SK-N-SH (cell line): ENCODE data around the gene OSBPL5.

Experiments used
- CTCF ChIP-seq: fragments of 200-600 bp; sonication (generic); IDR thresholded peaks from 2 replicates; pipeline ENCODE4 v1.6.1; 2017; ENCODE audit warnings: antibody characterized with exemption, mild to moderate bottlenecking, moderate library complexity
- EP300 ChIP-seq, 2 experiments: IDR thresholded peaks; 2 replicates each; pipeline versions ENCODE4 v1.4.0 to v1.6.1; 2012; ENCODE audit warnings: borderline replicate concordance in 1 of 2, low read depth in 1 of 2, low read length in 1 of 2
- EZH2phosphoT487 ChIP-seq: fragments of 200-600 bp; sonication (generic); IDR thresholded peaks from 2 replicates; pipeline ENCODE4 v1.6.1; 2017; ENCODE audit warnings: low read depth, mixed run types, mild to moderate bottlenecking, antibody characterized with exemption, moderate library complexity, borderline replicate concordance
- FOSL2 ChIP-seq: IDR thresholded peaks from 2 replicates; pipeline ENCODE4 v1.4.0; 2012; ENCODE audit warnings: low read depth, mild to moderate bottlenecking, moderate library complexity, borderline replicate concordance
- GABPA ChIP-seq: IDR thresholded peaks from 2 replicates; pipeline ENCODE4 v1.4.0; 2012; ENCODE audit warnings: low read depth, mild to moderate bottlenecking
- POLR2AphosphoS5 ChIP-seq: IDR thresholded peaks from 2 replicates; pipeline ENCODE4 v1.6.1; 2012; ENCODE audit warnings: low read depth, low read length
- RAD21 ChIP-seq: IDR thresholded peaks from 2 replicates; pipeline ENCODE4 v1.6.1; 2012; ENCODE audit warnings: mild to moderate bottlenecking, low read length
- REST ChIP-seq: IDR thresholded peaks from 2 replicates; pipeline ENCODE4 v1.6.1; 2012; ENCODE audit warnings: mild to moderate bottlenecking, low read depth, low read length, moderate library complexity
- TAF1 ChIP-seq: IDR thresholded peaks from 2 replicates; pipeline ENCODE4 v1.6.1; 2012; ENCODE audit warnings: low read depth, mild to moderate bottlenecking, low read length, moderate library complexity, borderline replicate concordance
- TEAD4 ChIP-seq: IDR thresholded peaks from 2 replicates; pipeline ENCODE4 v1.4.0; 2012; ENCODE audit warnings: mild to moderate bottlenecking, borderline replicate concordance; ENCODE audit not compliant: insufficient read depth
- USF2 ChIP-seq: fragments of 150-350 bp; IDR thresholded peaks from 2 replicates; pipeline ENCODE4 v1.6.1; 2017; ENCODE audit warnings: antibody characterized with exemption, low read length, low read depth, borderline replicate concordance

- TF ChIP-seq GABPA (no peak), FOSL2 (no peak), TAF1 (no peak), EP300 (IDR thresholded peaks at IDR 0.05; ENCODE audit: borderline replicate concordance in 1 of 2, low read depth in 1 of 2, low read length in 1 of 2) (no peak), CTCF (no peak), REST (no peak), USF2 (no peak), RAD21 (no peak), EZH2phosphoT487 (no peak), TEAD4 (no peak), POLR2AphosphoS5 (no peak)
These were observed 38.3 kb upstream of the OSBPL5 start for GRCh38 chr11:3203221-3204043.
